ENCODE data around the gene ALPK1.

DNA sequence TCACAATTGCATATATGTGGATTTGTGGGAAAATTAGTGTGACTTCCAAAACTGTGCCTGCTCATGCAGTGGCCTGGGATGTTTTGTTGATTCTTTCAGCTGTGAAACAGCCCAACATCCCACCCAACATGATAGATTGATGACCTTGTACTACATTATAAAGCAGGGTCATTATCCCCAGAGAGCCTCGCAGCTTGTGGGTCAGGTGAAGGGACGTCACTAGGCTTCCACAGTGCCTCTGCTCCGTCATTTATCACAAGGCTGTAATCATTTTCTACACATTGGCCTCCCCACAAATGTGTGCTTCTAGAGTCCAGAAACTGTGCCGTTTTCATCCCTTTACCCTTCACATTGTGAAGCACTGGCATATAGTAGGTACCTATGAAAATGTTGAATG is 31.6 kb downstream of the ALPK1 start:
- no peak for TF ChIP-seq YY1 (IDR thresholded peaks at IDR 0.05; ENCODE audit: insufficient read depth, insufficient read length)
- TF ChIP-seq ZNF274 (IDR thresholded peaks at IDR 0.05; ENCODE audit: low read depth, low read length), result no peak
- no peak for TF ChIP-seq SUZ12 (IDR thresholded peaks at IDR 0.05; ENCODE audit: extremely low read depth, insufficient read depth, insufficient read length)

Data from NT2/D1 (cell line).